Measurements from ENCODE around the gene LRRFIP2. TPM values are rescaled to one million over a fixed set of nuclear protein-coding genes. Genes with fewer than 3 reads are reported as not detected.

Gene LRRFIP2
- total RNA-seq, 1 experiment from 2014 or later = 40.2 TPM

- no peak for DNase-seq (ENCODE audit: low spot score)
- intact Hi-C loops (cut with micrococcal nuclease; ENCODE audit: unreplicated experiment) = no loop called here
- no peaks in the 10 kb centered on the region for H3K36me3 ChIP-seq (ENCODE audit: insufficient read depth, low read length, poor library complexity, severe bottlenecking)
- H3K9me3 ChIP-seq (ENCODE audit: low read depth, low read length, poor library complexity, severe bottlenecking) = no peaks in the 10 kb centered on the region
- no peaks in the 10 kb centered on the region for H3K27me3 ChIP-seq (replicated peaks; ENCODE audit: insufficient read depth, low read depth, low read length, poor library complexity)
- no peak for TF ChIP-seq CTCF (conservative IDR thresholded peaks at IDR 0.05; ENCODE audit: low read depth, low read length)
- no peak for TF ChIP-seq EZH2 (IDR thresholded peaks at IDR 0.05; ENCODE audit: borderline replicate concordance, low read depth, low read length, poor library complexity, severe bottlenecking)
- BruUV-seq (replicated peaks) = no TSS peak
- H3K4me3 ChIP-seq (ENCODE audit: low read depth, low read length, poor library complexity, severe bottlenecking) = no peak overlapping the region
- H3K27ac ChIP-seq (ENCODE audit: low read depth, low read length, poor library complexity, severe bottlenecking) = no peak overlapping the region
- peaks cover 23% of the 10 kb centered on the region for H3K4me1 ChIP-seq (ENCODE audit: insufficient read depth, low read length, poor library complexity, severe bottlenecking)
- CTCF ChIA-PET = no interaction called here
- POLR2A ChIA-PET (ENCODE audit: low non-redundant PET) = no interaction called here
These were observed 47.5 kb downstream of the LRRFIP2 start for GRCh38 chr3:37126856-37127255.

GRCh38 chr3:37125195-37126073 lies 48.9 kb downstream of the LRRFIP2 start:
- no peak overlapping the region for H3K27ac ChIP-seq (ENCODE audit: low read depth, low read length, poor library complexity, severe bottlenecking)
- DNase-seq (ENCODE audit: low spot score) = no peak
- H3K27me3 ChIP-seq (replicated peaks; ENCODE audit: insufficient read depth, low read depth, low read length, poor library complexity) = no peaks in the 10 kb centered on the region
- H3K4me1 ChIP-seq (ENCODE audit: insufficient read depth, low read length, poor library complexity, severe bottlenecking) = peaks cover 9% of the 10 kb centered on the region
- H3K36me3 ChIP-seq (ENCODE audit: insufficient read depth, low read length, poor library complexity, severe bottlenecking) = no peaks in the 10 kb centered on the region
- no peak overlapping the region for H3K4me3 ChIP-seq (ENCODE audit: low read depth, low read length, poor library complexity, severe bottlenecking)
- intact Hi-C loops (cut with micrococcal nuclease; ENCODE audit: unreplicated experiment) = no loop called here
- CTCF ChIA-PET = no interaction called here
- BruUV-seq (replicated peaks) = no TSS peak
- TF ChIP-seq CTCF (conservative IDR thresholded peaks at IDR 0.05; ENCODE audit: low read depth, low read length) = no peak
- TF ChIP-seq EZH2 (IDR thresholded peaks at IDR 0.05; ENCODE audit: borderline replicate concordance, low read depth, low read length, poor library complexity, severe bottlenecking) = no peak
- no peaks in the 10 kb centered on the region for H3K9me3 ChIP-seq (ENCODE audit: low read depth, low read length, poor library complexity, severe bottlenecking)
- POLR2A ChIA-PET (ENCODE audit: low non-redundant PET) = no interaction called here

GRCh38 chr3:37124435-37124834 lies 49.9 kb downstream of the LRRFIP2 start:
- no peak overlapping the region for H3K27ac ChIP-seq (ENCODE audit: low read depth, low read length, poor library complexity, severe bottlenecking)
- intact Hi-C loops (cut with micrococcal nuclease; ENCODE audit: unreplicated experiment) = no loop called here
- ChIA-PET POLR2A (ENCODE audit: low non-redundant PET) (no interaction called here), CTCF (no interaction called here)
- no TSS peak for BruUV-seq (replicated peaks)
- no peaks in the 10 kb centered on the region for H3K9me3 ChIP-seq (ENCODE audit: low read depth, low read length, poor library complexity, severe bottlenecking)
- no peak overlapping the region for H3K4me3 ChIP-seq (ENCODE audit: low read depth, low read length, poor library complexity, severe bottlenecking)
- no peaks in the 10 kb centered on the region for H3K27me3 ChIP-seq (replicated peaks; ENCODE audit: insufficient read depth, low read depth, low read length, poor library complexity)
- H3K36me3 ChIP-seq (ENCODE audit: insufficient read depth, low read length, poor library complexity, severe bottlenecking) = no peaks in the 10 kb centered on the region
- TF ChIP-seq EZH2 (IDR thresholded peaks at IDR 0.05; ENCODE audit: borderline replicate concordance, low read depth, low read length, poor library complexity, severe bottlenecking) (no peak), CTCF (conservative IDR thresholded peaks at IDR 0.05; ENCODE audit: low read depth, low read length) (no peak)
- no peak for DNase-seq (ENCODE audit: low spot score)
- peaks cover 5% of the 10 kb centered on the region for H3K4me1 ChIP-seq (ENCODE audit: insufficient read depth, low read length, poor library complexity, severe bottlenecking)
